Limb (tissue), 2 donors: ENCODE results near the gene HDLBP.
"Not testable (repeated sequence)": the region's sequence is repeated elsewhere in the genome, so short reads cannot be mapped to it uniquely, and the experiment has no call there.

Experiments
- DNase-seq, 2 donors: peaks; one replicate each; pipeline ENCODE4 v3.0.0-alpha.2; 2016; ENCODE audit errors: extremely low spot score in 2 of 2

HDLBP gene

GRCh38 chr2:241330616-241330981 lies 15.1 kb upstream of the HDLBP start:
- DNase-seq, result no peak

GRCh38 chr2:241329669-241330615 lies 14.5 kb upstream of the HDLBP start:
- DNase-seq, result no peak

GRCh38 chr2:241325257-241325656 lies 9.8 kb upstream of the HDLBP start:
- DNase-seq, result no peak

GRCh38 chr2:241324775-241325174 lies 9.3 kb upstream of the HDLBP start:
- DNase-seq, result no peak

- no peak for DNase-seq
Observed at GRCh38 chr2:241323778-241324177, 8.3 kb upstream of the HDLBP start.

DNA sequence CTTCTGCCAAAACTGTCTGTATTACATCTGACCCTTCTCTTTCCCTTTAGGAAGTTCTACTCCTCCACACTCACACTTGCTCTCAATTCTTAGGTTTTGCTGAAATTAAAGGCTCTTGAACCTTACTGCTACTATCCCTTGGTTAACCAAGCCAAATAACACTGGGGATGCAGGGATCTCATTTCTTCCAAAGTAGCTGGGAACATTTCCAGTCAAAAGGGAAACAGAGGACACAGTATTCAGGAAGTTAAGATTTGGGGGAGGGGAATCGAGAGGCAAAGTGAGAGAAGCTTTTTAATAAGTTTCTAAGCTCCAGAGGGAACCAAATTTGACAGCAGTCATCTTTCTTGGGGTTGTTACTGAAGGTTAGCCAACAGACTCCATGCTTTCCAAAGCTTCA lies 6.4 kb upstream of the HDLBP start:
- DNase-seq, result no peak

DNA sequence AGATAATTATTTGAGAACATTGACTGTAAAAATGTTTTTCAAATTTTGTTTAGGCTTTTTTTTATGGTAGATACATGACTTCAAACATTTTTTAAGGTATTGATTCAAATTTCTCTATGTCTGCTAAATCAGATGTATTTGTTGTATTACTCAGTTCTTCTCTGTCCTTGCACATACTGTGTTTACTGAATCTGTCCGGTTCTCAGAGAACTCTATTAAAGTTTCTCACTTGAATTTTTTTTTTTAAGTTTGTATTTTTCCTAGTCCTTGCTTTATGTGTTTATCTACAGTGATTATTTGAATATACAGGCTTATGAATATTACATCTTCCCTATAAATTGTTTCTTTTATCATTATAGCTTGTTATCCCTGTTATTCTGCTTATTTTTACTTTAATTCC lies 5.6 kb upstream of the HDLBP start:
- no peak for DNase-seq

GRCh38 chr2:241320394-241320793 lies 4.9 kb upstream of the HDLBP start:
- DNase-seq, result no peak

DNA sequence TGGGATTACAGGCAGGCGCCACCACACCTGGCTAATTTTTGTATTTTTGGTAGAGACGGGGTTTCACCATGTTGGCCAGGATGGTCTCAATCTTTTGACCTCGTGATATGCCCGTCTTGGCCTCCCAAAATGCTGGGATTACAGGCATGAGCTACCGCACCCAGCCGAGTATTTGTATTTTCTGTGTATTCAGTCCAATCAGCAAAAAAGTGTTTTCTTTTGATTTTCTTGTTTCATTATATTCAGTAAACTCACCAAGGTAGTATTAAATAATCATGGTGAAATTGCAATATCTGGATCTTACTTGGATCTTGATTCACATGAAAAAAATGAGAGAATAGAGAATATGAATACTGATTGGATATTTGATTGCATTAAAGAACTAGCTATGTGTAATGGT lies 3.4 kb upstream of the HDLBP start:
- DNase-seq, result not testable (repeated sequence)

GRCh38 chr2:241317391-241317790 lies 1.9 kb upstream of the HDLBP start:
- no peak for DNase-seq

DNA sequence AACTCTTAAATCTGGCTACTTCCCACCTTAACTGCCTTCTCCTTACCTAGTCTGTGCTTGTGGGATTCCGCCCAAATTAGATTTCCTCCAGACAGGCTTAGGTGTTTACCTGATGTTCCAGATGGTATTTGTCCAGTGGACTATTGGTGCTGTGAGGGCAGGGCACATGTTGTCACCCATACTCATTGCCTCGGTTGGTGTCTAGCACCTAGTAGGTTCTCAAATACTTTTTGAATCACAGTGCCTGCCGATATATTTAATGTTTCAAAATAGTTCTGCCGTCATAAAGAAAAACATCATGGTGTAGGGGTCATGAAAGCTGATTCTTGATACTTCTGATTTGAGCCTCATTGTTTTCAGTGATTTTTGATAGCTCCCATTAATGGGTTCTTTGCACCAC lies 1.4 kb upstream of the HDLBP start:
- no peak for DNase-seq

- peak in 1 of 2 donors; percentile 73 for DNase-seq
Observed at GRCh38 chr2:241315879-241316631, 583 bp upstream of the HDLBP start, which contains the start of gene SEPTIN2. Gene SEPTIN2, plus strand, starts transcription at chr2:241315925. Its CDS starts 8,308 bp downstream, at chr2:241324233.

GRCh38 chr2:241314226-241315092 lies 1.0 kb downstream of the HDLBP start:
- DNase-seq, result peak in 1 of 2 donors; percentile 3

DNA sequence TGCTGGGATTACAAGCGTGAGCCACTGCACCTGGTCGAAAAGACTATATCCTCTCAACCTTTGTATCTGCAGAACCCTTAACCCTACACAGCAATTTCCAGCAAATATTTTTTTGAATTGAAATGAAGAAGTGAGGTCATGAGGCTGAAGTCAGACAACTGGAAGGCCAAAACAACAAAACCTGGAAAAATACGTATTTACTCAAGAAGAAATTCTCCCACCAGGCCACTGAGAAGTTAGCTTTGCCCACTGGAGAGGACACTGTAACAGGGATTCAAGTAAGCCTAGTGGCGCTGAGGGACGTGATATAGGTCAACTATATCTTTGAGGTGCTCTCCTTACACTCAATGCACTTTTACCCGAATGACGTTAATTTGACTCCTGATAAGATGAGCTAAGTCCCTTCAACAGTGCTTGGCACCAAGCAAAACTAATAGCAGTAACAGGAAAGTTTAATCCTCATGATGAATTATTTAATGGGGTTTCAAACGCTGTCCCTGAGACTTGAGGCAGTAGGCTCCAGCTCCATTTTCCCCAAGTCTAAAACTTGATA lies 1.9 kb downstream of the HDLBP start:
- no peak for DNase-seq

DNA sequence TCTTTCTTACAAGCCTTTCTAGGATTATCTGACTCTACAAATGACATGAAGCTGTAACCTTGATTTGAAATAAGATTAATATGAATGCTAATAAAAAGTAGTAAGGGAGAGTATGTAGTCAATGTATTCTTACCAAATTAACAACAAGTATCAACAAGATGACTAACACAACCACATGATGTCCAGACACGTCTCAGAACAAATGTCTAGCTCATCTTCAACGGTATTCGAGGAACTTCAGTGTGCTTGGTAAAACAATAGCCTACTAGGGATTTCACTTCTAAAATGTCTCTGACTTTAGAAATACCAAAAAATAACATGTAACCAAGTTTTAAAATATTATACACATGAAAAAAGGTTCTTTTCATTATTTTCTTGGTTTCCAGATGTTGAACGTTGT lies 3.4 kb downstream of the HDLBP start:
- no peak for DNase-seq

GRCh38 chr2:241310917-241311566 lies 4.4 kb downstream of the HDLBP start:
- DNase-seq, result no peak

GRCh38 chr2:241309684-241310117 lies 5.8 kb downstream of the HDLBP start:
- DNase-seq, result no peak

DNA sequence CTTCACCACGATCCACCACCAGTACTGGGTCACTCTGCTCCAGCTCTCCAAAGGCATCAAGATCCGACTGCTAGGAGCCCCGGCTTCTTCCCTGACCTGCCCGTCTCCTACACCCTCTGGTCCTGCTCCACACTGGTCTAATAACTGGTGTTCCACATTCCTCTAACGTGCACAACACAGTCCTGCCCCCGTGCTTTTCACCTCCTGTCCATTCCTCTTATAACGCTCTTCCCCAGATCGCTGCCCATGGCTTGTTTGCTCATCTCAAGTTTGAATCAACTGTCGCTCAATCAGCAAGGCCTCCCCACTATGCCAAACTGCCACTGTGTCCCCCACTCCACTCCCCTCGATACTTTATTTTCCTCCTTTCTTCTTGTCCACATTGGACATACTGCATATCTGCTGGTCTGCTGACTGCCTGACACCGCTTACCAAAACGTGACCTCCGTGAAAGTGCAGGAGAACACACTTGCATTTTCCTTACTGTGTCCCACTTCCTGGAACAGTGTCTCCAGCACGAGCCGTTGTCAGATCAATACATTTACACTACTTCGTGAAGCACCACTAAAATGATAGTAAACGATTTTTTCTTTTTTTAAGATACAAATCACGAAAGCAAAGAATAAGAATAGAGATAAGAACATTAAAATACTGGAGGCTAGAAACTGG lies 6.5 kb downstream of the HDLBP start:
- DNase-seq, result no peak

DNA sequence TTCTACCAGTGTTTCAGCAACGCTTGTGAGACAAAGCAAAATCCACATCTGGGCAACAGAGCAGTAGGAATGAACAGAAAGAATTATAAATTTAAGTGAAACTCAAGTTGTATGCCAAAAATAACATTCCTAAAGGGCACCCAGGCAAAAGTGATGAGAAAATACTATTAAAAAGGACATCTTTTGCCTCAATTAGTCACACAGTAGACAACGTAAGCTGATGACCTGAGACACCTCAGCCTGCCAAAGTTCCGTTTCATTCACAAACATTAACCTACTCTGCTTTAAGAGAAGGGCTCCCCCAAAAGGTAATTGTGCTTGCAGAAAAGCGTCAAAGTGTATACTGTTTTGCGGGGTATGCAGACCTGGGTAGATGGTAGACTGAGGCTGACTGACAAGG lies 7.2 kb downstream of the HDLBP start:
- DNase-seq, result no peak

- DNase-seq, result no peak
Observed at GRCh38 chr2:241307055-241307454, 8.4 kb downstream of the HDLBP start.
